PC-3 (cell line): ENCODE measurements around the gene PLA2G4F. TPM values are rescaled to one million over a fixed set of nuclear protein-coding genes. Genes with fewer than 3 reads are reported as not detected.

ENCODE experiments used
- ATAC-seq: fragments of 200-7000 bp; cut with Tn5 transposase; 2 replicates; pipeline ENCODE4 v1.9.1; 2020; ENCODE audit warnings: mild to moderate bottlenecking, moderate library complexity
- BruUV-seq: library from RNA; stranded (reverse); fragments of 400-500 nt; replicated peaks from 2 replicates; lab custom pipeline; 2021; lab: Mats Ljungman, UMichigan
- CTCF ChIA-PET: fragments of 300-600 bp; sonication (Branson Sonifier 250); formaldehyde crosslinking; loops from one replicate; lab custom pipeline; 2022; ENCODE audit warnings: antibody characterized with exemption; lab: Charles Lee
- POLR2A ChIA-PET: fragments of 300-600 bp; sonication (Branson Sonifier 250); formaldehyde crosslinking; loops from one replicate; lab custom pipeline; 2022; ENCODE audit warnings: antibody characterized with exemption; ENCODE audit not compliant: unreplicated experiment; lab: Charles Lee
- DNase-seq: peaks from one replicate; pipeline ENCODE4 v3.0.0-alpha.2; 2015
- H2AFZ ChIP-seq: fragments of 300-600 bp; sonication (generic); 2 replicates; pipeline ENCODE4 v1.6.0; 2016; ENCODE audit warnings: antibody characterized with exemption, low read length
- H3F3A ChIP-seq: fragments of 300-600 bp; sonication (generic); one replicate; pipeline ENCODE4 v1.6.0; 2017; ENCODE audit warnings: antibody characterized with exemption, low read length, control low read depth, mild to moderate bottlenecking; ENCODE audit not compliant: unreplicated experiment
- H3K27ac ChIP-seq: fragments of 300-600 bp; sonication (generic); 2 replicates; pipeline ENCODE4 v1.5.1; 2016; ENCODE audit warnings: mild to moderate bottlenecking, low read length
- H3K27me3 ChIP-seq: fragments of 300-600 bp; sonication (generic); 2 replicates; pipeline ENCODE4 v1.6.1; 2016; ENCODE audit warnings: low read length, mixed read lengths
- H3K36me3 ChIP-seq: fragments of 300-600 bp; sonication (generic); 2 replicates; pipeline ENCODE4 v1.6.1; 2016; ENCODE audit warnings: low read depth, mixed run types, low read length, mixed read lengths
- H3K4me1 ChIP-seq: fragments of 300-600 bp; sonication (generic); 2 replicates; pipeline ENCODE4 v1.5.1; 2016; ENCODE audit warnings: low read length; ENCODE audit not compliant: insufficient read depth
- H3K4me2 ChIP-seq: fragments of 300-600 bp; sonication (generic); 2 replicates; pipeline ENCODE4 v1.6.0; 2016; ENCODE audit warnings: low read length
- H3K4me3 ChIP-seq: fragments of 300-600 bp; sonication (generic); 2 replicates; pipeline ENCODE4 v1.5.1; 2016; ENCODE audit warnings: mild to moderate bottlenecking, low read length, mixed read lengths
- H3K79me2 ChIP-seq: fragments of 300-600 bp; sonication (generic); 2 replicates; pipeline ENCODE4 v1.6.1; 2017; ENCODE audit warnings: low read length, mixed read lengths
- H3K9ac ChIP-seq: fragments of 300-600 bp; sonication (generic); 2 replicates; pipeline ENCODE4 v1.6.0; 2016; ENCODE audit warnings: mild to moderate bottlenecking, low read length
- H3K9me2 ChIP-seq: fragments of 300-600 bp; sonication (generic); replicated peaks from 2 replicates; pipeline ENCODE4 v1.6.1; 2016; ENCODE audit warnings: mixed run types, low read length, mixed read lengths
- H3K9me3 ChIP-seq: fragments of 300-600 bp; sonication (generic); 2 replicates; pipeline ENCODE4 v1.6.1; 2016; ENCODE audit warnings: low read length, mixed read lengths
- H4K20me1 ChIP-seq: fragments of 300-600 bp; sonication (generic); 2 replicates; pipeline ENCODE4 v1.6.1; 2016; ENCODE audit warnings: low read length, mixed read lengths
- EZH2 ChIP-seq: fragments of 300-600 bp; sonication (generic); IDR thresholded peaks from one replicate; pipeline ENCODE4 v1.6.1; 2017; ENCODE audit warnings: antibody characterized with exemption, mild to moderate bottlenecking, low read length; ENCODE audit not compliant: unreplicated experiment
- EZH2phosphoT487 ChIP-seq: fragments of 300-600 bp; sonication (generic); IDR thresholded peaks from 2 replicates; pipeline ENCODE4 v1.6.1; 2018; ENCODE audit warnings: mild to moderate bottlenecking, antibody characterized with exemption, low read length, borderline replicate concordance
- intact Hi-C: fragments of 100-400 bp; cut with micrococcal nuclease; formaldehyde crosslinking; loops from 2 replicates; pipeline ENCODE4 v1.9.0; 2023
- total RNA-seq: library from RNA; depleted of rRNA; stranded (reverse); fragments of >200 nt; gene quantifications from 2 replicates; pipeline ENCODE4 v1.2.3, GENCODE V29; 2014
- TF ChIP-seq, protein P1 (sequence below): fragments of 300-600 bp; sonication (generic); conservative IDR thresholded peaks from 2 replicates; pipeline ENCODE4 v1.5.1; 2017; ENCODE audit warnings: antibody characterized with exemption, low read depth, mild to moderate bottlenecking, low read length

Gene PLA2G4F
- total RNA-seq, 1 experiment from 2014 or later = 5.8 TPM

GRCh38 chr15:42108806-42109205 lies 47.6 kb downstream of the PLA2G4F start:
- Histone ChIP-seq H3K9ac (no peak overlapping the region), H2AFZ (no peak overlapping the region), H3K4me1 (no peaks in the 10 kb centered on the region), H3K4me2 (no peak overlapping the region), H3K4me3 (no peak overlapping the region), H3K79me2 (no peaks in the 10 kb centered on the region), H3K36me3 (no peaks in the 10 kb centered on the region), H3K27me3 (no peaks in the 10 kb centered on the region), H4K20me1 (no peaks in the 10 kb centered on the region), H3K9me2 (no peaks in the 10 kb centered on the region), H3K9me3 (no peaks in the 10 kb centered on the region), H3F3A (no peaks in the 10 kb centered on the region), H3K27ac (no peak overlapping the region)
- TF ChIP-seq, protein P1, sequence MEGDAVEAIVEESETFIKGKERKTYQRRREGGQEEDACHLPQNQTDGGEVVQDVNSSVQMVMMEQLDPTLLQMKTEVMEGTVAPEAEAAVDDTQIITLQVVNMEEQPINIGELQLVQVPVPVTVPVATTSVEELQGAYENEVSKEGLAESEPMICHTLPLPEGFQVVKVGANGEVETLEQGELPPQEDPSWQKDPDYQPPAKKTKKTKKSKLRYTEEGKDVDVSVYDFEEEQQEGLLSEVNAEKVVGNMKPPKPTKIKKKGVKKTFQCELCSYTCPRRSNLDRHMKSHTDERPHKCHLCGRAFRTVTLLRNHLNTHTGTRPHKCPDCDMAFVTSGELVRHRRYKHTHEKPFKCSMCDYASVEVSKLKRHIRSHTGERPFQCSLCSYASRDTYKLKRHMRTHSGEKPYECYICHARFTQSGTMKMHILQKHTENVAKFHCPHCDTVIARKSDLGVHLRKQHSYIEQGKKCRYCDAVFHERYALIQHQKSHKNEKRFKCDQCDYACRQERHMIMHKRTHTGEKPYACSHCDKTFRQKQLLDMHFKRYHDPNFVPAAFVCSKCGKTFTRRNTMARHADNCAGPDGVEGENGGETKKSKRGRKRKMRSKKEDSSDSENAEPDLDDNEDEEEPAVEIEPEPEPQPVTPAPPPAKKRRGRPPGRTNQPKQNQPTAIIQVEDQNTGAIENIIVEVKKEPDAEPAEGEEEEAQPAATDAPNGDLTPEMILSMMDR = no peak
- no peak for TF ChIP-seq EZH2
- no peak for TF ChIP-seq EZH2phosphoT487
- intact Hi-C loops = no loop called here
- POLR2A ChIA-PET = no interaction called here
- CTCF ChIA-PET = no interaction called here
- no TSS peak for BruUV-seq
- no peak for ATAC-seq
- DNase-seq = no peak

- H3K4me1 ChIP-seq = no peaks in the 10 kb centered on the region
- H3F3A ChIP-seq = no peaks in the 10 kb centered on the region
- TF ChIP-seq, protein P1 = no peak
- H2AFZ ChIP-seq = no peak overlapping the region
- ATAC-seq = no peak
- no peaks in the 10 kb centered on the region for H3K9me2 ChIP-seq
- H3K27ac ChIP-seq = no peak overlapping the region
- no peaks in the 10 kb centered on the region for H4K20me1 ChIP-seq
- ChIA-PET POLR2A (no interaction called here), CTCF (no interaction called here)
- H3K36me3 ChIP-seq = no peaks in the 10 kb centered on the region
- H3K4me3 ChIP-seq = no peak overlapping the region
- no peak overlapping the region for H3K9ac ChIP-seq
- H3K4me2 ChIP-seq = no peak overlapping the region
- no peaks in the 10 kb centered on the region for H3K9me3 ChIP-seq
- no peaks in the 10 kb centered on the region for H3K79me2 ChIP-seq
- no peaks in the 10 kb centered on the region for H3K27me3 ChIP-seq
- no peak for DNase-seq
- no TSS peak for BruUV-seq
- intact Hi-C loops = no loop called here
These were observed 48.2 kb downstream of the PLA2G4F start for GRCh38 chr15:42108189-42108588.

DNA sequence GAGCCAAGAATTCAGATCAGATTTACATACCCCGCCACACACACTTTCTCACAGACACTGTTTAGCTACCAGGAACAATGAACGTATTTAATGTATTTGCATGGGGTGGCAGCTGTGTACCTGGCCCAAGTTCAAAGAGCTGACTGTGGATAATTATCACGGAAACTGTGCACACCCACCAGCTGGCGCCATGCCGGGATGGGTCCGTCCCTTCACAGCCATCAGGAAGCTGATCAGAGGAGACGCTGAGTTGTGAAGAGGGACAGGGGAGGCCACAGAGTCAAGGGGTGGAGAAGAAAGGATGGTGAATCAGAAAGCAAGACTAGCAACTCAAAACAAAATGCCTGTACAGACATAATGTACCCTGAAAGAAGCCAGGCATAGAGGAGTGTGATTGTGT lies 49.0 kb downstream of the PLA2G4F start:
- POLR2A ChIA-PET = no interaction called here
- Histone ChIP-seq H3K9ac (no peak overlapping the region), H3K9me2 (no peaks in the 10 kb centered on the region), H3F3A (no peaks in the 10 kb centered on the region), H3K4me2 (0 out of 2 replicates have a peak overlapping the region, but pooled peaks have one; percentile 14), H3K4me3 (no peak overlapping the region), H3K9me3 (no peaks in the 10 kb centered on the region), H2AFZ (peak overlapping the region; percentile 19; the same call in 1 of the 2 replicates), H3K4me1 (peaks cover 2% of the 10 kb centered on the region; the same call in 1 of the 2 replicates), H3K27ac (no peak overlapping the region), H3K79me2 (no peaks in the 10 kb centered on the region), H3K36me3 (no peaks in the 10 kb centered on the region), H4K20me1 (no peaks in the 10 kb centered on the region), H3K27me3 (no peaks in the 10 kb centered on the region)
- no peak for TF ChIP-seq EZH2
- TF ChIP-seq, protein P1 = no peak
- no peak for TF ChIP-seq EZH2phosphoT487
- no TSS peak for BruUV-seq
- intact Hi-C loops = no loop called here
- ATAC-seq = no peak
- CTCF ChIA-PET = no interaction called here
- DNase-seq = no peak
